GM21447 (cell line): Measurements from ENCODE around the gene MAMDC4.
"Not testable (repeated sequence)": the region's sequence is repeated elsewhere in the genome, so short reads cannot be mapped to it uniquely, and the experiment has no call there.

Experiments used
- ATAC-seq: cut with Tn5 transposase; IDR thresholded peaks from one replicate; pipeline ENCODE4 v1.9.1; 2021; ENCODE audit not compliant: unreplicated experiment

The MAMDC4 gene

GRCh38 chr9:136860529-136860928 lies 8.4 kb downstream of the MAMDC4 start:
- no peak for ATAC-seq

- no peak for ATAC-seq
These were observed 9.1 kb downstream of the MAMDC4 start for GRCh38 chr9:136860933-136861873.

- no peak for ATAC-seq
These were observed 9.8 kb downstream of the MAMDC4 start for GRCh38 chr9:136861874-136862457.

- ATAC-seq = no peak
These were observed 10.9 kb downstream of the MAMDC4 start for GRCh38 chr9:136862849-136863622.

GRCh38 chr9:136863623-136864273 lies 11.6 kb downstream of the MAMDC4 start:
- no peak for ATAC-seq

GRCh38 chr9:136865041-136865767 lies 13.1 kb downstream of the MAMDC4 start:
- ATAC-seq = no peak

GRCh38 chr9:136865768-136866103 lies 13.6 kb downstream of the MAMDC4 start:
- no peak for ATAC-seq

GRCh38 chr9:136866898-136867421 lies 14.8 kb downstream of the MAMDC4 start:
- ATAC-seq = not testable (repeated sequence)

GRCh38 chr9:136867480-136867879 lies 15.3 kb downstream of the MAMDC4 start:
- no peak for ATAC-seq

- ATAC-seq = no peak
These were observed 15.8 kb downstream of the MAMDC4 start for GRCh38 chr9:136867917-136868316.

GRCh38 chr9:136868644-136869043 lies 16.5 kb downstream of the MAMDC4 start:
- no peak for ATAC-seq

- not testable (repeated sequence) for ATAC-seq
These were observed 17.5 kb downstream of the MAMDC4 start for GRCh38 chr9:136869611-136870010.

- no peak for ATAC-seq
These were observed 23.0 kb downstream of the MAMDC4 start for GRCh38 chr9:136875155-136875554.

- no peak for ATAC-seq
These were observed 24.3 kb downstream of the MAMDC4 start for GRCh38 chr9:136876476-136876875.

GRCh38 chr9:136880651-136881050 lies 28.5 kb downstream of the MAMDC4 start:
- no peak for ATAC-seq

GRCh38 chr9:136881691-136882108 lies 29.6 kb downstream of the MAMDC4 start:
- ATAC-seq = no peak

- ATAC-seq = peak; percentile 42
These were observed 30.2 kb downstream of the MAMDC4 start for GRCh38 chr9:136882109-136882946.

GRCh38 chr9:136882947-136883283 lies 30.8 kb downstream of the MAMDC4 start:
- not testable (repeated sequence) for ATAC-seq

- not testable (repeated sequence) for ATAC-seq
These were observed 31.5 kb downstream of the MAMDC4 start for GRCh38 chr9:136883670-136884069.
